Measurements from ENCODE around the gene TAS1R3. TPM values are rescaled to one million over a fixed set of nuclear protein-coding genes. Genes with fewer than 3 reads are reported as not detected.

TAS1R3 gene
- total RNA-seq, 1 donor from 2014 or later = 0.31 TPM

- DNase-seq = no peak
Measured at GRCh38 chr1:1295154-1295923, 35.7 kb upstream of the TAS1R3 start.

- no peak for DNase-seq
Measured at GRCh38 chr1:1296070-1297061, 34.7 kb upstream of the TAS1R3 start.

- DNase-seq = no peak
Measured at GRCh38 chr1:1297802-1298424, 33.2 kb upstream of the TAS1R3 start.

- peak; percentile 80 for DNase-seq
Measured at GRCh38 chr1:1298861-1299685, 32.0 kb upstream of the TAS1R3 start.

GRCh38 chr1:1299686-1300351 lies 31.3 kb upstream of the TAS1R3 start:
- no peak for DNase-seq

- DNase-seq = no peak
Measured at GRCh38 chr1:1300352-1300739, 30.7 kb upstream of the TAS1R3 start.

GRCh38 chr1:1302006-1302430 lies 29.1 kb upstream of the TAS1R3 start:
- no peak for DNase-seq

GRCh38 chr1:1302951-1303509 lies 28.1 kb upstream of the TAS1R3 start:
- no peak for DNase-seq

GRCh38 chr1:1303736-1304135 lies 27.3 kb upstream of the TAS1R3 start:
- DNase-seq = no peak

GRCh38 chr1:1304331-1305299 lies 26.5 kb upstream of the TAS1R3 start:
- peak; percentile 91 for DNase-seq

- peak; percentile 16 for DNase-seq
Measured at GRCh38 chr1:1305300-1306069, 25.6 kb upstream of the TAS1R3 start.

GRCh38 chr1:1306070-1306660 lies 24.9 kb upstream of the TAS1R3 start:
- no peak for DNase-seq

GRCh38 chr1:1306661-1307260 lies 24.3 kb upstream of the TAS1R3 start:
- DNase-seq = no peak

GRCh38 chr1:1307261-1307922 lies 23.7 kb upstream of the TAS1R3 start:
- DNase-seq = peak; percentile 45

GRCh38 chr1:1307923-1308755 lies 22.9 kb upstream of the TAS1R3 start, which contains the start of the genes ACAP3 and PUSL1:
Gene ACAP3, minus strand, starts transcription at chr1:1307930. Its CDS starts 115 bp downstream, at chr1:1307815.
Gene PUSL1, plus strand, starts transcription at chr1:1308597. Its CDS starts 47 bp downstream, at chr1:1308644.
- peak; percentile 87 for DNase-seq

GRCh38 chr1:1308756-1309250 lies 22.3 kb upstream of the TAS1R3 start:
- no peak for DNase-seq
